Measurements from ENCODE around the gene CLEC4E.

DNA sequence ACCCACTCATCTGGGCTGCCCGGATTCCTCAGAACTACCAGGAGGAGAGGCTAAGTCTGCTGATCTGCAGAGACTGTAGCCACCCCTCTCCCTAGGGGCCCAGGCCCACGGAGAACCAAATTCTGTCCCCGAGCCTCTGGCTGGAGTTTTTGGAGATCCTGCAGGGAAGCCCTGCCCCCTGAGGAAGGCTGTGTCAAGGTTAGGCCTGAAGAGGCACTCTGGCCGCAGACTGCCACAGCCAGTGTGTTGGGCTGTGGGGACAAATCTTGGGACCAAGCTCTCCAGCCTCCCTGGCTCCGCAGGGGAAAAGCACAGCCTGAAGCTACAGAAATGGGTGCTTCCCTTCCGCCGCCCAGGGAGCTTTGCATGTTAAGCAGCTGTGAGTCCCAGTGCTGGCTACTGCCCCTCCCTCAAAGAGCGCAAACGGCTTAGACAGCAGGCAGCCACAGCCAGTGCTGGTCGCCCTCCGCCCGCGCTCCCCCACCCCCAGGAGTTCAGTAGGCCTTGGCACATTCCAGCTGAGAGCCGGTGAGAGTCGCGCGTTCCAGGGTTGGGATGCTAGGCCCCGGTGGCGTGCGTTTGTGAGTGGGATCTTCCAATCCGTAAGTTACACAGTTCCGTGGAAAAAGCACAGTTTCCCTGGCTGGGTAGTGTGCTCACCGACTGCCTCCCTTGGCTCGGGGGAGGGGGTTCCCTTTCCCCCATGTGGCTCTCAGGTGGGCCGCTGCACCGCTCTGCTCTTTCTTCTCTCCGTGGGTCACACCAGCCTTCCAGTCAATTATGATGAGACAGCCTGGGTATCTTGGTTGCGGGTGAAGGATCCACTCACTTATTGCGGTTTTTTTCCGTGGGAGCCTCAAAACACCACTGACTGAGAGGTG lies 13.2 kb downstream of the CLEC4E start:
- TF ChIP-seq, protein P1, sequence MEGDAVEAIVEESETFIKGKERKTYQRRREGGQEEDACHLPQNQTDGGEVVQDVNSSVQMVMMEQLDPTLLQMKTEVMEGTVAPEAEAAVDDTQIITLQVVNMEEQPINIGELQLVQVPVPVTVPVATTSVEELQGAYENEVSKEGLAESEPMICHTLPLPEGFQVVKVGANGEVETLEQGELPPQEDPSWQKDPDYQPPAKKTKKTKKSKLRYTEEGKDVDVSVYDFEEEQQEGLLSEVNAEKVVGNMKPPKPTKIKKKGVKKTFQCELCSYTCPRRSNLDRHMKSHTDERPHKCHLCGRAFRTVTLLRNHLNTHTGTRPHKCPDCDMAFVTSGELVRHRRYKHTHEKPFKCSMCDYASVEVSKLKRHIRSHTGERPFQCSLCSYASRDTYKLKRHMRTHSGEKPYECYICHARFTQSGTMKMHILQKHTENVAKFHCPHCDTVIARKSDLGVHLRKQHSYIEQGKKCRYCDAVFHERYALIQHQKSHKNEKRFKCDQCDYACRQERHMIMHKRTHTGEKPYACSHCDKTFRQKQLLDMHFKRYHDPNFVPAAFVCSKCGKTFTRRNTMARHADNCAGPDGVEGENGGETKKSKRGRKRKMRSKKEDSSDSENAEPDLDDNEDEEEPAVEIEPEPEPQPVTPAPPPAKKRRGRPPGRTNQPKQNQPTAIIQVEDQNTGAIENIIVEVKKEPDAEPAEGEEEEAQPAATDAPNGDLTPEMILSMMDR (conservative IDR thresholded peaks at IDR 0.05): no peak
- TF ChIP-seq EZH2 (IDR thresholded peaks at IDR 0.05; ENCODE audit: low read depth): no peak
